NCI-H128 (cell line): ENCODE data around the gene PDE11A.

Experiments
- DNase-seq: peaks from one replicate; lab custom pipeline; 2025; ENCODE audit not compliant: unreplicated experiment; lab: John Stamatoyannopoulos, UW

PDE11A gene

GRCh38 chr2:177673602-177674595, 398.7 kb downstream of the PDE11A start:
- DNase-seq, result no peak

- DNase-seq, result no peak
Observed at GRCh38 chr2:177671662-177672061, 400.9 kb downstream of the PDE11A start.

DNA sequence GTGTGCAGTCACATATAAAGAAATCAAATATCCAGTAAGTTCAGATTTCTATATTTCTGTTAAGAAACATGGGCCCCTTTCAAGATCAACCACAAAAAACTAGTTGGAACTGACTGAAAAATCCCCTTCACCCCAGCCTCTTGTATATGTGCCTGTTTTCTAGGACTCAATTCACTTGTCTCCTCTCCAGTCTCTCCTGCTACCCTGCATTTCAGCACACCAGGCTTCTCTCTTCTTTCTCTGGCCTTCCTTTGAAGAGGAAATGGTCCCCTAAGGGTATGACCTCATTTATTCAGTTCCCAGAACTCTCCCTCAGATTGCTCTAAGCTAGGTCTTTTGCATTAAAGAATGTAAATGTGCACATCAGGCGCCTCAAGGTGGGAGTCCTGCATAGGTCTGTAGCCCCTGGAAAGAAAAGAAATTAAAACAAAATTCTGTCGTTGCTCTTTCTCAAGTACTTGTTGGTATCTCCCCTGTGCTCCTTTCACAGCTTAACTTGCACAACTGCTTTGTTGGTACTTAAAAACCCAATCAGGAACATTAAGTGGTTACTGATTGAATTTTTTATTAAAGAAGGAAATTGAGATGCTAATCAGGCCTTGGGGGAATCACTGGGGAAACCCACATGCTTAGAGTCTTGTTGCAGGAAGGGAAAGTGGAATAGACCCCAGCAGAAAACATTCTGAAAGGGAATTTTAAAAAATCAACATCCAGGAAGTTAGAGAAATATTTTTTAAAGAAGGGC, 401.6 kb downstream of the PDE11A start:
- no peak for DNase-seq

- no peak for DNase-seq
Observed at GRCh38 chr2:177669625-177670330, 402.8 kb downstream of the PDE11A start.

DNA sequence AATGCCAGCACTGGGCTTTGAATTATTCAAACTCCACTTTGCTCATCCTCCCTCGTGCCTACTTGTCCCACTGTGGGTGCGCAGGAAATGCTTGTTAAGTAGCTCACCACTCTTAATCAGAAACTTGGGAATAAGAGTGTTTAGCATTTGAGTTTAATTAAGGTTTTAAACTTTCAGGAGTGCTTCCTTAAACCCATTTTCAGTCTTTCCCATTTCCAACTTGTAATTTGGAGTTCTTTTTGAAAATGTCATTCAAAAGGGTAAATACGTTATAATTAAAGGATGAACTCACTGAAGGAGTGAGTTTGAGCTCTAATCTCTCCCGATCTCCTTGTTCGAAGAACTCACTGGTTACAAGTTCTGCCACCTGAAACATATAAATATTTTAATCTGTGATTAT, 403.4 kb downstream of the PDE11A start:
- DNase-seq, result no peak

DNA sequence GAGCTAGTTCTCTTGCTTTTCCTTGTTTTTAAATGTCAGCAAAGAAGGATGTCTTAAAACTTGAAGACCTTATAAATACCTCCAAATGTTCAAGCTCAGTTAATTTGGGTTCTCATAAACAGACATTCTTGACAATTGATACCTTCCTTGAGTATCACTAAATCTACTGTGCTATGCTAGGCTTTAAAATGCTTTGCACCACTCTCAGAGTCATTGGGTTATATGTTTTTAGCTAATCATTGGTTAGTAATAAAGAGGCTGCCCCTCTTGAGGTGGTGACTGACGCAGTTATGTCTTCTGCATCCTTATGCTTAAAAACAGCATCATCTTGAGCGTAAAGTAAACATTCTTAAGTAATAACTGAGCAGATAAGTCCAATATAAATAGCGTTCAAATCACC, 404.0 kb downstream of the PDE11A start:
- DNase-seq, result no peak

- no peak for DNase-seq
Observed at GRCh38 chr2:177667626-177668025, 405.0 kb downstream of the PDE11A start.

DNA sequence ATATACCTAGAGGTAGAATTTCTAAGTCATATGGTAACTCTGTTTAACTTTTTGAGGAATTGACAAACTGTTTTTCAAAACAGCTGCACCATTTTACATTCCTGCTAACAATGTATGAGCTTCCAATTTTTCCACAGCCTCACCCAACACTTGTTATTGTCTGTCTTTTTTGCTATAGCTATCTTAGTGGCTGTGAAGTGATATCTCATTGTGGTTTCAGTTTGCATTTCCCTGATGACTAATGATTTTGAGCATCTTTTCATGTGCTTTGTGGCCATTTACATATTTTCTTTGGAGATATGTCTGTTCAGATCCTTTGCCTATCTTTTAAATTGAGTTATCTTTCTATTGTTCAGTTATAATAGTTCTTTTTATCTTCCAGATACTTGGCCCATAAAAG, 406.2 kb downstream of the PDE11A start:
- DNase-seq, result no peak

DNA sequence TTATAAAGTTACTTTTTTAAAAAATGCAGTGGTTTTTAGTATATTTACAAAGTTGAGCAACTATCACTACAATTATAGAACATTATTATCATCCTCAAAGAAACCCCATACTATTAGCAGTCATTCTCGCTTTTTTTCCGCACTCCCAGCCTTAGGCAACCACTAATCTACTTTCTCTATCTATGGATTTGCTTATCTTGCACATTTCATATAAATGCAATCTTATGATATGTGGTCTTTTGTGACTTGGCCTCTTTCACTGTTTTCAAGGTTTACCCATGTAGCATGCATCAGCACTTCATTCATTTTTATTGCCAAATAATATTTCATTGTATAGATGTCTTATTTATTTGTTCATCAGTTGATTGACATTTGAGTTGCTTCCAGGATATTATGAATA, 406.6 kb downstream of the PDE11A start:
- no peak for DNase-seq

- DNase-seq, result no peak
Observed at GRCh38 chr2:177665328-177665727, 407.2 kb downstream of the PDE11A start.

DNA sequence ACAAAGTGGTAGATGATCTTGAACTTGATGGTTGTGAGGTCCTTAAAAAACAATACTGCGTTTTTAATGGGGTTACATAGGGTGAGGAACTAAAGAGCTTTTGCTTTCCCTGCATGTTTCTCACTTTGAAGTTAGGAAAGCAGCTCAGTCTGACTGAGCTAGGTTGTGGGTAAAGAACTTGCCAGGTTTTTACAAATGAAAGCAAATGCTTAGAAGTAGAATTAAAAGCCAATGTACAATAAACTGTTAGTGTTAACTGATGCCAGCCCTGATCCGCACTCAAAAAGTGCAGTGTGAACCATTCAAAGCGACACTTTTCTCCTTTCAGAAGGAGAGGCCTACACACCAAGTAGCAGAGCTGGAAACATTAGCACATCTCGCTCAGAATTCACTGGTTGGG, 409.7 kb downstream of the PDE11A start:
- DNase-seq, result no peak

GRCh38 chr2:177660742-177661141, 411.8 kb downstream of the PDE11A start:
- DNase-seq, result no peak

- no peak for DNase-seq
Observed at GRCh38 chr2:177658309-177658708, 414.3 kb downstream of the PDE11A start.

- no peak for DNase-seq
Observed at GRCh38 chr2:177651833-177652232, 420.7 kb downstream of the PDE11A start.

DNA sequence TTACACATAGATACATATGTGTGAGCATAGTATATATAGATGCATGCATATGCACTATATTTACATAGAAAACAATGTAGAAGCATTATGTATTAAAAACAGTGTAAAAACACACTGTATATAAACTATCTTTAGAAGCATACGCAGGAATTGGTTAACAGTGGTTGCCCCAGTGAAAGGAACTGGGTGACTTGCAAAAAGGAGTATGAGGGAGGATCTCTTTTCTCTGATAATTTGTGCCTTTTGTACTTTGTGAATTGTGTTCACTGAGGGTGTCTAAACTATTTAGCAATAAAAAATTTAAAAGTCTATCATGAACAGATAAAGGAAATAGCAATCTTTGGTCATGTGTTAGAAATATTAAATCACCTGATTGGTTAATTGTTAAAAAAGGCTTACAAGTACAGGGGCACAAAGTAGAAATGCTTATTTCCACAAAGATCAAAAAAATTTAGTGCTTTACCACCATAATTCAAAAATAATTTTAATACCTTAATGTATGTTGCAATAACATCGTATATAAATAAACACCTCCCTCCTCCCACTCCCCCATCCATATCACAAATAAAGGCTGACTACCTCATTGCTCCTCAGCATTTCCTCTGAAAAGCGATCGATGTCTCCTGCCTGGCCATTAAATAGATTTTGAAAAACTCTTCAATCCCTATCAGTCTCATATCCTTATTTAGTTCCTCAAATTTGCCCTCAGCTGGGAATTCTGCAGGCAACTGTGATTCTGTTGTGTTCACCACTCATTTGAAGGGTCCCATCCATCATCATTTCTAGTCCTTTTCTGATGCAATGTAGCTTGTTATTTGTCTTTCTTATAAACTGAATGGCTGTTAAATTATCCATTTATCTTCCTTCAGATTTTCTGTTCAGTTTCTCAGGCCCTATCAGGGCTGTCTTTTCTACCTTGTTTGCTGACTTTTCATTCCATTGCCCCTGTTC, 422.7 kb downstream of the PDE11A start:
- DNase-seq, result no peak

GRCh38 chr2:177646791-177647190, 425.8 kb downstream of the PDE11A start:
- DNase-seq, result no peak

DNA sequence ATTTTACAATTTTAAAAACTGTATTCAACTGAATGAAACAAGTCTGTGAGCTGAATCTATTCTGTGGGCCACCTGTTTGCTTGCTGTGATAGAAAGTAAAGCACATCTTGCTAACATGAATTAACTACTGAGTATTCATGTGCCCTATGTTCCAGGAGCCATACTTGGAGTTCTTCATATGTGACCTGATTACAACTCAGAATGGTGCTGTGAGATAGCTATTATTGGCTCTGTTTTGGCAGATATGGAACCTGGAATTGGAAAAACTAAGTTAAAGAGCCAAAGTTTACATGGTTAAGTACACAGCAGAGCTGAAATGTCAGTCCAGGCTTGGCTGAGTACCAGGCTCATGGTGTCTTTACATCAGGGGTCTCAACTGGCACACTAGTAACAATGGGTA, 426.3 kb downstream of the PDE11A start:
- no peak for DNase-seq

- DNase-seq, result no peak
Observed at GRCh38 chr2:177641331-177641730, 431.2 kb downstream of the PDE11A start.

- DNase-seq, result no peak
Observed at GRCh38 chr2:177640423-177640822, 432.2 kb downstream of the PDE11A start.

GRCh38 chr2:177639262-177639914, 433.2 kb downstream of the PDE11A start:
- DNase-seq, result no peak
